Mesothelial cell of epicardium (in vitro differentiated cells): Measurements from ENCODE around the gene MUC22. TPM values are rescaled to one million over a fixed set of nuclear protein-coding genes. Genes with fewer than 3 reads are reported as not detected.
"Not testable (repeated sequence)": the region's sequence is repeated elsewhere in the genome, so short reads cannot be mapped to it uniquely, and the experiment has no call there.

Experiments used
- DNase-seq, 2 experiments: peaks; one replicate each; pipeline ENCODE4 v3.0.0; 2021; ENCODE audit warnings: low spot score in 2 of 2; ENCODE audit not compliant: unreplicated experiment in 2 of 2
- H3K27ac Mint-ChIP-seq: 2 replicates; pipeline ENCODE4 v1.8.0; 2021; ENCODE audit warnings: mixed read lengths
- H3K27me3 Mint-ChIP-seq: 2 replicates; pipeline ENCODE4 v1.8.0; 2021; ENCODE audit warnings: low read depth, mixed read lengths
- H3K36me3 Mint-ChIP-seq: 2 replicates; pipeline ENCODE4 v1.8.0; 2021; ENCODE audit warnings: mixed read lengths
- H3K4me1 Mint-ChIP-seq: 2 replicates; pipeline ENCODE4 v1.8.0; 2021; ENCODE audit warnings: mixed read lengths
- H3K4me3 Mint-ChIP-seq: 2 replicates; pipeline ENCODE4 v1.8.0; 2021; ENCODE audit warnings: mild to moderate bottlenecking, moderate library complexity, mixed read lengths
- H3K9me3 Mint-ChIP-seq: 2 replicates; pipeline ENCODE4 v1.8.0; 2021; ENCODE audit warnings: mixed read lengths
- CTCF ChIP-seq: fragments of 200-600 bp; sonication (generic); IDR thresholded peaks from one replicate; pipeline ENCODE4 v1.5.0; 2021; ENCODE audit warnings: antibody characterized with exemption; ENCODE audit not compliant: unreplicated experiment
- total RNA-seq: library from RNA; stranded (reverse); gene quantifications from 3 replicates; pipeline ENCODE4 v1.2.1, GENCODE V29; 2021

Gene MUC22
- total RNA-seq, 1 donor from 2014 or later, result not detected

- TF ChIP-seq CTCF, result no peak
- H3K27ac Mint-ChIP-seq, result no peak overlapping the region
- peaks cover 3% of the 10 kb centered on the region for H3K36me3 Mint-ChIP-seq
- H3K4me3 Mint-ChIP-seq, result no peak overlapping the region
- H3K4me1 Mint-ChIP-seq, result peaks cover 3% of the 10 kb centered on the region
- H3K9me3 Mint-ChIP-seq, result peaks cover 22% of the 10 kb centered on the region
- peaks cover 4% of the 10 kb centered on the region for H3K27me3 Mint-ChIP-seq
- no peak for DNase-seq
Observed at GRCh38 chr6:31020057-31020456, 9.8 kb downstream of the MUC22 start.

DNA sequence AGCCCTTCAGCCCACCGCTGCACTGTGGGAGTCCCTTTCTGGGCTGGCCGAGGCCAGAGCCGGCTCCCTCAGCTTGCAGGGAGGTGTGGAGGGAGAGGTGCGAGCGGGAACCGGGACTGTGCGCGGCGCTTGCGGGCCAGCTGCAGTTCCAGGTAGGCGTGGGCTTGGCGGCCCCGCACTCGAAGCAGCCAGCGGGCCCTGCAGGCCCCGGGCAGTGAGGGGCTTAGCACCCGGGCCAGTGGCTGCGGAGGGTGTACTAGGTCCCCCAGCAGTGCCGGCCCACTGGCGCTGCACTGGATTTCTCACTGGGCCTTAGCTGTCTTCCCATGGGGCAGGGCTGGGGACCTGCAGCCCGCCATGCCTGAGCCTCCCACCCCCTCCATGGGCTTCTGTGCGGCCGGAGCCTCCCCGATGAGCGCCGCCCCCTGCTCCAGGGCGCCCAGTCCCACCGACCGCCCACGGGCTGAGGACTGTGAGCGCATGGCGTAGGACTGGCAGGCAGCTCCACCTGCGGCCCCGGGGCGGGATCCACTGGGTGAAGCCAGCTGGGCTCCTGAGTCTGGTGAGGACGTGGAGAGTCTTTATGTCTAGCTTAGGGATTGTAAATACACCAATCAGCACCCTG, 10.5 kb downstream of the MUC22 start:
- not testable (repeated sequence) for H3K4me3 Mint-ChIP-seq, DNase-seq, H3K27ac Mint-ChIP-seq

GRCh38 chr6:31021705-31022531, 11.6 kb downstream of the MUC22 start:
- H3K27ac Mint-ChIP-seq, H3K27me3 Mint-ChIP-seq, H3K4me1 Mint-ChIP-seq, H3K36me3 Mint-ChIP-seq, DNase-seq, H3K4me3 Mint-ChIP-seq: not testable (repeated sequence)
- peaks cover 13% of the 10 kb centered on the region for H3K9me3 Mint-ChIP-seq

More for the DNA sequence above, 10.5 kb downstream of the MUC22 start:
- H3K27me3 Mint-ChIP-seq, H3K36me3 Mint-ChIP-seq, H3K4me1 Mint-ChIP-seq: not testable (repeated sequence)
- peaks cover 18% of the 10 kb centered on the region for H3K9me3 Mint-ChIP-seq

- Mint-ChIP-seq H3K36me3 (peaks cover 2% of the 10 kb centered on the region), H3K4me1 (no peaks in the 10 kb centered on the region), H3K27ac (no peak overlapping the region), H3K27me3 (peaks cover 7% of the 10 kb centered on the region), H3K9me3 (peaks cover 13% of the 10 kb centered on the region), H3K4me3 (no peak overlapping the region)
- no peak for DNase-seq
- no peak for TF ChIP-seq CTCF
Observed at GRCh38 chr6:31025595-31025994, 15.3 kb downstream of the MUC22 start.

DNA sequence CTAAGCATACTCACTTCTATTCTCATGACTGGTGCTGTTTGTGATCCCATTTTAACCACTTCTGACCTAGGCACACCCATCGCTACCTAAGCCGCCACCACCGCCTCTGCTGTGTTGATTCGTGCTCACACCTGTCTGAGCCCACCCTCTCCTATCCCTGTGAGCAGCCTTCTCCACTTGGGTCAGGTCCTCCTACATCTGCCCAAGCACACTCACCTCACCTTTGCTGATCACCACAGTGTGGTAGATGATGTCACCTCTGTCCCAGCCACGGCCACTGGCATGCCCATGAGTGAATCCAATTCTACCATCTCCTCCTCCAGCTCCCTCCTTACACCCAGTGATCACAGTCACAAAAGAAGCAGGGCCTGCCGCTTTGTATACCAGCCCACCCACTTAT, 20.8 kb downstream of the MUC22 start:
- peaks cover 18% of the 10 kb centered on the region for H3K27me3 Mint-ChIP-seq
- no peaks in the 10 kb centered on the region for H3K4me1 Mint-ChIP-seq
- no peak for TF ChIP-seq CTCF
- H3K27ac Mint-ChIP-seq, result no peak overlapping the region
- DNase-seq, result no peak
- H3K4me3 Mint-ChIP-seq, result no peak overlapping the region
- H3K9me3 Mint-ChIP-seq, result no peaks in the 10 kb centered on the region
- no peaks in the 10 kb centered on the region for H3K36me3 Mint-ChIP-seq

GRCh38 chr6:31033075-31033474, 22.8 kb downstream of the MUC22 start:
- no peak overlapping the region for H3K27ac Mint-ChIP-seq
- H3K9me3 Mint-ChIP-seq, result no peaks in the 10 kb centered on the region
- H3K4me3 Mint-ChIP-seq, result no peak overlapping the region
- no peak for TF ChIP-seq CTCF
- H3K36me3 Mint-ChIP-seq, result no peaks in the 10 kb centered on the region
- DNase-seq, result no peak
- H3K27me3 Mint-ChIP-seq, result peaks cover 18% of the 10 kb centered on the region
- H3K4me1 Mint-ChIP-seq, result peaks cover 10% of the 10 kb centered on the region
